Stomach (tissue), 4 donors: ENCODE measurements around the gene E2F2.
"Not testable (repeated sequence)": the region's sequence is repeated elsewhere in the genome, so short reads cannot be mapped to it uniquely, and the experiment has no call there.

ENCODE experiments used
- CTCF ChIP-seq, 7 experiments: fragments of 450-650 bp in 4 of 7; fragments of 200-600 bp in 3 of 7; sonication (generic) in 3 of 7; IDR thresholded peaks; one replicate each; pipeline ENCODE4 v1.5.1; 2016 to 2019; ENCODE audit warnings: antibody characterized with exemption in 7 of 7, control low read depth in 2 of 7, mild to moderate bottlenecking in 1 of 7
- POLR2AphosphoS5 ChIP-seq, 3 donors: sonication (generic); formaldehyde crosslinking; IDR thresholded peaks; one replicate each; pipeline ENCODE4 v1.6.1; 2016; ENCODE audit warnings: antibody characterized with exemption in 3 of 3

- TF ChIP-seq POLR2AphosphoS5, CTCF (IDR thresholded peaks at IDR 0.05): not testable (repeated sequence)
Observed at GRCh38 chr1:23542940-23543339, 11.9 kb upstream of the E2F2 start.
